H1 (cell line): ENCODE measurements around the gene ZNF281.

Experiments
- EZH2 ChIP-seq: fragments of 200-600 bp; sonication (generic); IDR thresholded peaks from 2 replicates; pipeline ENCODE4 v1.7.1; 2012; ENCODE audit warnings: low read depth, mild to moderate bottlenecking, moderate library complexity, low read length, inconsistent platforms; ENCODE audit not compliant: severe bottlenecking
- HDAC2 ChIP-seq, 2 experiments: fragments of 300-600 bp in 1 of 2; sonication (generic) in 1 of 2; IDR thresholded peaks; 2 replicates each; pipeline ENCODE4 v1.6.1; 2011 to 2012; ENCODE audit warnings: low read depth in 2 of 2, low read length in 2 of 2, mild to moderate bottlenecking in 2 of 2, moderate library complexity in 2 of 2, borderline replicate concordance in 1 of 2, inconsistent platforms in 1 of 2
- PHF8 ChIP-seq: fragments of 200-600 bp; sonication (generic); conservative IDR thresholded peaks from 2 replicates; pipeline ENCODE4 v1.7.1; 2012; ENCODE audit warnings: low read depth, mild to moderate bottlenecking, inconsistent platforms, low read length, moderate library complexity
- POLR2A ChIP-seq, 2 experiments: IDR thresholded peaks; 1 replicate in 1 of 2; 2 replicates in 1 of 2; pipeline ENCODE4 v1.6.1; 2011; ENCODE audit warnings: low read depth in 2 of 2, low read length in 2 of 2, mild to moderate bottlenecking in 2 of 2; ENCODE audit errors: control extremely low read depth in 1 of 2
- POU5F1 ChIP-seq: IDR thresholded peaks from 2 replicates; pipeline ENCODE4 v1.6.1; 2011; ENCODE audit warnings: low read depth, mild to moderate bottlenecking, low read length, moderate library complexity
- SP2 ChIP-seq: IDR thresholded peaks from 2 replicates; pipeline ENCODE4 v1.6.1; 2012; ENCODE audit warnings: mild to moderate bottlenecking, low read length, inconsistent platforms
- TAF1 ChIP-seq: IDR thresholded peaks from 2 replicates; pipeline ENCODE4 v1.6.1; 2011; ENCODE audit warnings: mild to moderate bottlenecking, low read depth, low read length
- TCF12 ChIP-seq: IDR thresholded peaks from 2 replicates; pipeline ENCODE4 v1.6.1; 2011; ENCODE audit warnings: low read depth, mild to moderate bottlenecking, low read length
- TF ChIP-seq, protein P1 (sequence below), 3 experiments: IDR thresholded peaks; 1 replicate in 2 of 3; 2 replicates in 1 of 3; pipeline versions ENCODE4 v1.5.1 to v1.6.1; 2011; ENCODE audit warnings: low read length in 3 of 3, mild to moderate bottlenecking in 3 of 3, inconsistent platforms in 2 of 3, low read depth in 1 of 3, moderate library complexity in 1 of 3; ENCODE audit not compliant: insufficient read depth in 1 of 3; ENCODE audit errors: control extremely low read depth in 1 of 3
- TF ChIP-seq, protein P2 (sequence below): IDR thresholded peaks from 2 replicates; pipeline ENCODE4 v1.6.1; 2012; ENCODE audit warnings: low read length, inconsistent platforms

DNA sequence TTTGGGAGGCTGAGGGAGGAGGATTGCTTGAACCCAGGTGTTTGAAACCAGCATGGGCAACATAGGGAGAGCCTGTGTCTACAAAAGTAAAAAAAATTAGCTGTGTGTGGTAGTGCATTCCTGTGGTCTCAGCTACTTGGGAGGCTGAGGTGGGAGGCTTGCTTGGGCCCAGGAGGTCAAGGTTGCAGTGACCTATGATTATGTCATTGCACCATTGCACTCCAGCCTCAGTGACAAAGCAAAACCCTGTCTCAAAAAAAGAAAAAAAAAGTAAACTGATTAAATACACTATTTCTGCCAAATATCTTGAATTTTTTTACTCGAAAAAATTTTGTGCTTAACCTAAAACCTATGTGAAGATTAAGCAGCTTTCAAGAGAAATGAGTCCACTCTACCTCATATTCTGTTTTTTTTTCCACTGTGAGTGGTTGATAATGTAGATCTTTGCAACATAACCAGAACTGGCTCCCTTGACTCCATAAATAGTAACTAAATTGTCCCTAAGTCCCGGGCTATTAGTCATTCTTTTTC is 19.4 kb upstream of the ZNF281 start:
- TF ChIP-seq, protein P1, sequence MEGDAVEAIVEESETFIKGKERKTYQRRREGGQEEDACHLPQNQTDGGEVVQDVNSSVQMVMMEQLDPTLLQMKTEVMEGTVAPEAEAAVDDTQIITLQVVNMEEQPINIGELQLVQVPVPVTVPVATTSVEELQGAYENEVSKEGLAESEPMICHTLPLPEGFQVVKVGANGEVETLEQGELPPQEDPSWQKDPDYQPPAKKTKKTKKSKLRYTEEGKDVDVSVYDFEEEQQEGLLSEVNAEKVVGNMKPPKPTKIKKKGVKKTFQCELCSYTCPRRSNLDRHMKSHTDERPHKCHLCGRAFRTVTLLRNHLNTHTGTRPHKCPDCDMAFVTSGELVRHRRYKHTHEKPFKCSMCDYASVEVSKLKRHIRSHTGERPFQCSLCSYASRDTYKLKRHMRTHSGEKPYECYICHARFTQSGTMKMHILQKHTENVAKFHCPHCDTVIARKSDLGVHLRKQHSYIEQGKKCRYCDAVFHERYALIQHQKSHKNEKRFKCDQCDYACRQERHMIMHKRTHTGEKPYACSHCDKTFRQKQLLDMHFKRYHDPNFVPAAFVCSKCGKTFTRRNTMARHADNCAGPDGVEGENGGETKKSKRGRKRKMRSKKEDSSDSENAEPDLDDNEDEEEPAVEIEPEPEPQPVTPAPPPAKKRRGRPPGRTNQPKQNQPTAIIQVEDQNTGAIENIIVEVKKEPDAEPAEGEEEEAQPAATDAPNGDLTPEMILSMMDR (IDR thresholded peaks at IDR 0.05; ENCODE audit: control extremely low read depth in 1 of 3, insufficient read depth in 1 of 3, low read depth in 1 of 3, low read length in 3 of 3) = no peak
- no peak for TF ChIP-seq POLR2A (IDR thresholded peaks at IDR 0.05; ENCODE audit: control extremely low read depth in 1 of 2, low read depth in 2 of 2, low read length in 2 of 2)
- TF ChIP-seq POU5F1 = no peak
- no peak for TF ChIP-seq PHF8
- TF ChIP-seq EZH2 = no peak
- TF ChIP-seq, protein P2, sequence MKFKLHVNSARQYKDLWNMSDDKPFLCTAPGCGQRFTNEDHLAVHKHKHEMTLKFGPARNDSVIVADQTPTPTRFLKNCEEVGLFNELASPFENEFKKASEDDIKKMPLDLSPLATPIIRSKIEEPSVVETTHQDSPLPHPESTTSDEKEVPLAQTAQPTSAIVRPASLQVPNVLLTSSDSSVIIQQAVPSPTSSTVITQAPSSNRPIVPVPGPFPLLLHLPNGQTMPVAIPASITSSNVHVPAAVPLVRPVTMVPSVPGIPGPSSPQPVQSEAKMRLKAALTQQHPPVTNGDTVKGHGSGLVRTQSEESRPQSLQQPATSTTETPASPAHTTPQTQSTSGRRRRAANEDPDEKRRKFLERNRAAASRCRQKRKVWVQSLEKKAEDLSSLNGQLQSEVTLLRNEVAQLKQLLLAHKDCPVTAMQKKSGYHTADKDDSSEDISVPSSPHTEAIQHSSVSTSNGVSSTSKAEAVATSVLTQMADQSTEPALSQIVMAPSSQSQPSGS = no peak
- TF ChIP-seq TAF1 = no peak
- TF ChIP-seq TCF12 = no peak
- no peak for TF ChIP-seq HDAC2 (IDR thresholded peaks at IDR 0.05; ENCODE audit: borderline replicate concordance in 1 of 2, low read depth in 2 of 2, low read length in 2 of 2)
- no peak for TF ChIP-seq SP2
